ENCODE data around the gene SORBS1.

The SORBS1 gene

DNA sequence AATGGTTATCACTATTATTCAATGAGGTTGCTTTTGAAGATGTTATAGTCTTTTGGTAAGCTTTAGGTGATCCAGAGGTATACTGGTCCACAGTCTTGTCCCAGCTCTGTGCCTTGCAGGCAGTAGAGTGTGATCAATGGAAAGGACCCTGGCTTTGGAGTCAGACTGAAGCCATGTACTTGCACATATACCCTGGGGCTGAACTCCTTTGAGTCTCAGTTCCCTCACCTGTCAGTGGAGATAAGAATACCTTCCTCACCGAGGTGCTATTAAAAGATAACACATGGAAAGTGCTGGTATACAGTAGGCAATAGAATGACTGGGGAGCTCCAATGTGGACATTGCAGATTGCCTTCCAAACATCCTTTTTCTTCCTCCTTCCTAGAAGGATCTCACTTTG lies 254.3 kb downstream of the SORBS1 start:
- no peak for DNase-seq

DNA sequence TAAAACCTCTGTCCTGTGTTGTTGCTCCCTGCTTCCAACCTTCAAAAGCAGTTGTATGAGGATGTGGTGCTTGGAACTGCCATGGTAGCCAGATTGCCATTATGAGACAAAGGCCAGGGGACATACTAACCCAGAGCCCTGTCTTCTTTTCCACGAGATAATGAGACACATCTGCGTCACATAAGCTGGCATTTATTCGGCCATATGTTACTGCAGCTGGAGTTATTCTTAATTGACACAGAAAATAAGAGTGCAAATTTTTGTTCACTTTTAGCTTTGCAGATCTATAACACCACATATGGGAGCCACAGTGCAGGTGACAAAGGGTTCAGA lies 254.9 kb downstream of the SORBS1 start:
- no peak for DNase-seq

DNA sequence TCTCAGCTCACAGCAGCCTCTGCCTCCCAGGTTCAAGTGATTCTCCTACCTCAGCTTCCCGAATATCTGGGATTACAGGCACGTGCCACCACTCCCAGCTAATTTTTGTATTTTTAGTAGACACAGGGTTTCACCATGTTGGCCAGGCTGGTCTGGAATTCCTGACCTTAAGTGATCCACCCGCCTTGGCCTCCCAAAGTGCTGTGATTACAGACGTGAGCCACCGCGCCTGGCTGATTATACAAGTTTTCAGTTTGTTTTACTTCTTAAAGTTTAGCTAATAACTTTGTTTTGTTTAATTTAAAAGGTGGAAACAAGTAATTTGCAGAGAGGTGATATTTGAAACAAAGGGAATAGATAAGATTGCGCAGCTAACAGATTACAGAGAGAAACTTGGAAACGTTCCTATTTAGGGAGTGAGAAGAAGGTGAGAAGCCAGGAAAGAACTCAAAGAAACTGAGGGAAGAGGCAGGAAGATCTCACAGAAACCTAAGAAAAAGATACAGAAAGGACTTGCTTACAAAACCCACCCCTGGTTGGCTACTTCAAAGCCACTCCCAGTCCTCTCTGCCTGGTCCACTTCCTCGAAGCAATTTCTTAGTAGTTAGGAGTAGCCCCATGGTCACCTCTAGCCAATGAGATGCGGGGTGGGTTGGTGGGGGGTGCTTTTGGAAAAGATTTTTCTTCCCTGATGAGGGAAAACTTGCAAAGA lies 255.4 kb downstream of the SORBS1 start:
- no peak for DNase-seq

DNA sequence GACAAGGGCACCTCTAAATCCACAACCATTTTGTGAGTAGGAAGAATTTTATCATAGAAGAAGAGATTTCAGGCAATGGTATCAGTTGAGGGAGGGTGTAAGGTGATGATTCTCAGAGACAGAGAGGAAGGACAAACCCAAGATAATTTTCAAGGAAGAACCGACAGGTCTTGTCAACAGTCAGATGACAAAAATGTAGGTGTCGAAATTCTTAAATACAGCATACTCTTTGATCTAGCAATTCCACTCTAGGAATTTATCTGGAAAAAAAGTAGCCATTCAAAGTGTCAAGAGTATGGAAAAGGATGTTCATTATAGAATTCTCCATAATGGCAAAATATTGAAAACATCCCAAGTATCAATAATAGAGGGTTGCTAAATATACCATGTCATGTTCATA lies 256.2 kb downstream of the SORBS1 start:
- DNase-seq, result no peak

- no peak for DNase-seq
These were observed 256.7 kb downstream of the SORBS1 start for GRCh38 chr10:95304463-95304862.

DNA sequence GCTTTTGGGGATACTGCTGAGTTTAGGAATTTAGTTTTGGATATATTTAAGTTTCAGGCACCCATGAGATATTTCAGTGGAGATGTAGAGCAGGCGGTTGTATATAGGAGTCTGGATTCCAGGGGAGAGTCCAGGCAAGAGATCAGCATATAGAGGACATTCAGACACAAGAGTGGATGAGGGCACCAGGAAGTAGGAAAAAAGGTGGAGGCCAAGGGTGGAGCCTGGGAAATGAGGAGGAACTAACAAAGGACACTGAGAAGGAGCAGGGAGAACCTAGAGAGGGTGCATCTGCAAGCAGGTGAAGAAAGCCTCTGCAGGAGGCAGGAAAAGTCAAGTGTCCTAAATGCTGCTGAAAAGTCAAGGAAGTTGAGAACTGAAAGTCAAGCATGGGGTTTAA lies 257.2 kb downstream of the SORBS1 start:
- no peak for DNase-seq

DNA sequence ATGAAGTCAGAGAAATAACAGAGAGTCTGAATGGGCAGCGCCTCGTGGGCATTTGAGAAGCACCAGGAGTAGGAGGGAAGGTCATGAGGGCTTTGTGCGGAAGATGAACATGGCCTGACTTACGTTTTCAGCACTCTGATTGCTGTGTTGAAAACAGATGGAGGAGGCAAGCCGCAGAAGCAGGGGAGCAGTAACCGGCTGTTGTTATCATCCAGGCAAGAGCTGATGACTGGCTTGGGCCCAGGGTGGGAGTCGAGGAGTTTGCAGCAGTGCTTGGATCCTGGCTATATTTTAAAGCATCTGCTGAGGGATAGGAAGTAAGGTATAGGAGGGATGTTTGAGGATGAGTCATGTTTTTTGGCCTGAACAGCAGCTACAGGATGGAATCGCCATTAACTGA lies 257.6 kb downstream of the SORBS1 start:
- no peak for DNase-seq

DNA sequence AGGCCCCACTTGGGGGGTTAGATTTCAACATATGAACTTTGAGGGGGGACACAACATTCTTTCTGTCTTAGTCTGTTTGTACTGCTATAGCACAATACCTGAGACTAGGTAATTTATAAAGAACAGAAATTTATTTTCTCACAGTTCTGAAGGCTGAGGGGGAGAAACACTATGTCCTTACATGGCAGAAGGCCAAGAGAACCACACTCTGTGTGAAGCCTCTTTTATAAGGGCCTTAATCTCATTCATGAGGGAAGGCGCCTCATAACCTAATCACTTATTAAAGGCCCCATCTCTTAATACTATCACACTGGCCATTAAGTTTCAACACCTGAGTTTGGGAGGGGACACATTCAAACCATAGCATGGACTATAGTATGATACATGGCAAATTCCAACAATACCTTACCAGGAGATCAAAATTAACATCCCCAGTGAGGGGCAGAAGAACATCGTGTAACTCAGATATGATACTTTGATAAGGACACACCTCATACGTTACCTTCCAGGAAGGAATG lies 261.1 kb downstream of the SORBS1 start:
- no peak for DNase-seq

DNA sequence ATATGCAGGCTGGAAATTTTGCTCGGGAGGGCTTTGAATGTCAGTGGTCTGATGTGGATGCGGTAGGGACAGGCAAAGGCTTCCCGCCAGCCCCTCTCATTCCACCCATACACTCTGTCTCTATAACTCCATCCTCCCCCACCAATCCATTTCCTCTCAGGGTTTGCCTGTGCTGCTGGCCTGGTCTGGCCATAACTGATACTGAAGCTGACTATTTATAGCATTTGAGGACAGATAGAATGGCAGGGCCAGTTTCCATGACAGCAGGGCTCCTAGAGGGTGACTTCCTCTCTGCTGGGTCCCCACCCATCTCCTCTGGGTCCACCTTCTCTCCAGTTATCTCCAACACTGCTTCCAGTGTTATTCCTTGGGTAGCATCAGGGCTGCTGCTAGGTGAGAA lies 263.8 kb downstream of the SORBS1 start:
- no peak for DNase-seq

- DNase-seq, result no peak
These were observed 264.4 kb downstream of the SORBS1 start for GRCh38 chr10:95296764-95297163.

- DNase-seq, result peak; percentile 35
These were observed 266.0 kb downstream of the SORBS1 start for GRCh38 chr10:95295031-95295755.

- no peak for DNase-seq
These were observed 267.5 kb downstream of the SORBS1 start for GRCh38 chr10:95293631-95294030.

- no peak for DNase-seq
These were observed 269.7 kb downstream of the SORBS1 start for GRCh38 chr10:95291365-95292039.

DNA sequence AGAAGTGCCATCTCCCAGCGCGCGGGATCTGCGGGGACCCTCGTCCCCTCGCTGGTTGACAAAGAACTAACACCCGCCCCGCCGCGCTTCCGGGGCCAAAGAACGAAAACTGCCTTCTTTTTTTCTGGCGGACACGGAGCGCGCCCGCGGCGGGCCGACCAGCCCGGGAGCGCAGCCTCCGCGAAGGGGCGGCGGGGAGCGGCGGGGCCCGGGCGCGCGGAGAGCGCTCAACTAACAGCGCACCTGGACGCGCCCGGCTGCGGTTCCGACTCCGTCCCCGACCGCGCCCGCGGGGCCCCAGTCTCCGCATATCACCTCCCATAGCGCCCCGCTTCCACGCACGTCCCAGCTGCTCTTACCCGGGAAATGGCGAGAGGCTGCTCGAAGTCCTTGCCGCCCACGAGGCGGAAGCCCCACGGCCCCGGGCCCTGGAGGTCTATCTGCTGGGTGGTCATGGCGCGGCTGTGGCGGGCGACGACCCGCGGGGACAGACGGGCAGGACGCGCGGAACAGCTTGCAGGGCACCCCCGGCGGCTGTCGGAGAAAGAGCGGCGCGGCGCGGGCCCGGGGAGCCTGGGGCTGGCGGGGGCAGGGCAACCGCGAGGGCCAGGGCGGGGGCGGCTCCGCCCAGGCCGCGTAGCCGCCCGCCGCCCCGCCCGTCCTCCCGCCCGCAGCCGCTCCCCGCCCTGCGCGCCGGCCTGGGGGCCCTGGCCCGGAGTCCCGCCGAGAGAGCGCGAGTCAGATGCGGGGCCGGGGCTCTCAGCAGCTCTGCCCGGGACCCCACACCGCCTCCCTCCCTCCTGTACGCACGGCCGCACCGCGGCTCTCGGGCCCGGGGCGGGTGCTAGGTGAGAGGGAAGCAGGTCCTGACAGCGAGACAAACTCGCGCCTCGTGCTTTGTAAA lies 270.5 kb downstream of the SORBS1 start, which contains the start of gene PDLIM1:
Gene PDLIM1 (minus strand): TSS at position 543 of the 904 bp plus-strand sequence. CDS start 88 bp downstream, at position 455.
- peak; percentile 76 for DNase-seq

- peak; percentile 36 for DNase-seq
These were observed 271.2 kb downstream of the SORBS1 start for GRCh38 chr10:95289921-95290421.

GRCh38 chr10:95289003-95289920 lies 271.9 kb downstream of the SORBS1 start:
- DNase-seq, result peak; percentile 66

GRCh38 chr10:95288303-95288702 lies 272.9 kb downstream of the SORBS1 start:
- no peak for DNase-seq

DNA sequence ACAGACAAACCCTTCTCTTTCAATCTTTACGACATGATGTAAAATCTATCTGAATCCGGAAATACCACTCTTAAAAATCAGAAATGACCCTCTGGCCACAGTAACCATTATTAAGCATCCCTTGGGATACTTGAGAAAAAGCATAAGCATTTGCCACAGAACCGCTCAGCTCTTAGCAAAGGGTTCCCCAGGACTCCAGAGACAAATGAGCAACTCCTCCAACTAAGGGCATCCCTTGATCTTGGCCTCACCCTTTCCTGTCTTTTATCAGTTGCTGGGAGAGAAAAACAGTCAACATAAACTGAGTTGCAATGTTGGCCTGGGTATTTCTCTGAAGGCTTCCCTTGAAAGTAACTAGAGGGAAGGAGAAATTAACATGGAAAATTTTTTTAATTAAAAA lies 273.9 kb downstream of the SORBS1 start:
- no peak for DNase-seq

DNA sequence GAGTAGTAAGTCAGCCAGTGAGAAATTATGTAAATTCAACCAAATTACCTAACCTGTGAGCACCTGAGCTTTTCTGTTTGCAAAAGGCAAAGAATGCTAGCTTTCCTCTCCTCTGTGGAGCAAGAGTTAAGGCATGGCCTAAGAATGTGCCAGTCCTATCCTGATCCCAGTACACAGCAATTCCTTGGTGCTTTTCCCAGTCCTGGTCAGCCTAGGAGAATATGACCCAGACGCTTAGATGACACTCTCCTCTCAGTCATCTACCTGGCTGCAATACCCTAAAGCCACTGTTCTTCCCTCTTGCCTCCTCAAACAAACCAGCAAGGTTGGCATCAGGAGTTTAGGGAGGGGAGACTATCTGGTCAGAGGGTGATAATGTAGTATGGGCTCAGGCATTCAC lies 274.5 kb downstream of the SORBS1 start:
- DNase-seq, result no peak

DNA sequence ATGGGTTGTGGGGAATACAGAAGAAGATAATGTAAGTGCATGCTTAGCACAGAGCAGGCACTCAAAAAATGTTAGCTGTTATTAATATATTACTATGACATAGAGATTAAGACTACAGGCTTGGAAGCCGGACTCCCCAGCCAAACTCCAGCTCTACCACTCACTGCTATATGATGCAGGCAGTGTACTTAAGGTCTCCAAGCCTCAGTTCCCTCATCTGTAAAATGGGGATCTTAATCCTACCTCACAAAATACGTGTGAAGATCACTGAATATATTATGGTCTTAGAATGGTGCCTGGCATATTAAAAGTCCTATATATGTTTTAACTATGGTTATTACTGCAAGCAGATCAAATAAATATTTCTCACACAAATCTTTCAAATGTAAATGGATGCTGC lies 275.6 kb downstream of the SORBS1 start:
- DNase-seq, result no peak

DNA sequence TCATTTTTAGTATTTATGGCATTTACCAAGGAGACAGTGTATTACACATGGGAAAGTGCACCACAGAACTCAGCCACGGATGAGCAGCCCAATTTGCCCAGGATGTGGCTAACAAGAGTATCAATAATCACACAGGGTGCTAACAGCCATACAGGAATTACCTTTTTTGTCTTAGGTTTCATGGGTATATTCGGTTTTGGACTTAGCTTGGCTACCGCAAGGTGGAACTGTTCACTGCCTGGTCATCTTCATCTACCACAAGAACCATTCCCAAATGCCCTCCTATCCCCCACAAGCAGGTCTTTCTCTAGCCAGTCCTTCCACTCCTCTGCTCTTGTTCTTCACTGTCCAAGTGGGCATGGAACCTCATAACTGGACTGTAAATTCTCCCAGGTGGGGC lies 276.4 kb downstream of the SORBS1 start:
- no peak for DNase-seq
